Muscle of leg (tissue), 11 donors: Measurements from ENCODE around the gene RPS2. TPM values are rescaled to one million over a fixed set of nuclear protein-coding genes. Genes with fewer than 3 reads are reported as not detected.

ENCODE experiments used
- DNase-seq: peaks from one replicate; pipeline ENCODE4 v3.0.0; 2013
- H3K27ac ChIP-seq: one replicate; pipeline ENCODE4 v1.5.1; 2013; ENCODE audit warnings: mild to moderate bottlenecking, low read length, control low read depth
- H3K27me3 ChIP-seq: one replicate; pipeline ENCODE4 v1.6.1; 2013; ENCODE audit warnings: low read length; ENCODE audit not compliant: control insufficient read depth, insufficient read depth
- H3K36me3 ChIP-seq: one replicate; pipeline ENCODE4 v1.6.1; 2013; ENCODE audit warnings: low read length; ENCODE audit not compliant: control insufficient read depth, insufficient read depth
- H3K4me1 ChIP-seq: one replicate; pipeline ENCODE4 v1.6.1; 2013; ENCODE audit warnings: low read length; ENCODE audit not compliant: control insufficient read depth, insufficient read depth
- H3K4me3 ChIP-seq: one replicate; pipeline ENCODE4 v1.5.1; 2013; ENCODE audit warnings: low read length, control low read depth
- H3K9me3 ChIP-seq: replicated peaks from 2 replicates; pipeline ENCODE4 v1.6.1; 2013; ENCODE audit warnings: low read depth, low read length; ENCODE audit not compliant: control insufficient read depth
- WGBS: methylation state at CpG from one replicate; pipeline ENCODE4 v1.1.5; 2013; ENCODE audit warnings: missing lambda C conversion rate; ENCODE audit not compliant: insufficient coverage; 5-methylcytosine and 5-hydroxymethylcytosine counted together
- polyA plus RNA-seq, 8 donors: library from polyadenylated mRNA; unstranded; fragments of 120-200 nt; gene quantifications; one replicate each; pipeline versions ENCODE4 v1.2.1 to v1.2.3, GENCODE V29; 2013; ENCODE audit warnings: inconsistent platforms in 1 of 8, low replicate concordance in 1 of 8; ENCODE audit not compliant: insufficient read length in 8 of 8, insufficient read depth in 1 of 8
- total RNA-seq: library from RNA; stranded (reverse); fragments of 120-200 nt; gene quantifications from one replicate; pipeline ENCODE4 v1.2.4, GENCODE V29; 2013

RPS2 gene
- total and polyA plus RNA-seq, 9 donors: 2,334 to 3,712 (median 3,453) TPM

DNA sequence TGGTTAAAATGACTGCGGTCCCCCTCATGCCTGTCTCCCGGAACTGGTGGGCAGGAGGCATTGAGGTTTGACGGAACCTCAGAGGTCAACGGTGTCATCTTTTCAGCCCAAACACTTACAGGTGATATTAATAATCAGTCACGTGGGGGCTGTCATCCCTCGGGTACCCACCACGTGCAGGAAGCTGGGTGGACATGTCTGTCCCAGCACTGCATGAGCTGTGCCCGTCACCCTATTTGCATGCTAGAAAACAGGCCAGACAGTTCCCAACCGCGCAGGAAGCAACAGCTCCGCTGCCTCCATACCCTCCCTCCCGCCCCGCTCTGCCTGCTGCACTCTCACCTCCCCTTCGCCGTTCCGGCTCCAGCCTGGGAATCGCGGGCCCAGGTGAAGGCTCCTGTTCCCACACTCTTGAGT lies 26.5 kb upstream of the RPS2 start:
- Histone ChIP-seq H3K9me3 (no peaks in the 10 kb centered on the region), H3K36me3 (peaks cover 14% of the 10 kb centered on the region), H3K27ac (no peak overlapping the region), H3K27me3 (peaks cover 51% of the 10 kb centered on the region), H3K4me3 (no peak overlapping the region), H3K4me1 (peaks cover 32% of the 10 kb centered on the region)
- DNase-seq: no peak
- WGBS: 6% methylated on average over 15 of the region's 18 CpGs

DNA sequence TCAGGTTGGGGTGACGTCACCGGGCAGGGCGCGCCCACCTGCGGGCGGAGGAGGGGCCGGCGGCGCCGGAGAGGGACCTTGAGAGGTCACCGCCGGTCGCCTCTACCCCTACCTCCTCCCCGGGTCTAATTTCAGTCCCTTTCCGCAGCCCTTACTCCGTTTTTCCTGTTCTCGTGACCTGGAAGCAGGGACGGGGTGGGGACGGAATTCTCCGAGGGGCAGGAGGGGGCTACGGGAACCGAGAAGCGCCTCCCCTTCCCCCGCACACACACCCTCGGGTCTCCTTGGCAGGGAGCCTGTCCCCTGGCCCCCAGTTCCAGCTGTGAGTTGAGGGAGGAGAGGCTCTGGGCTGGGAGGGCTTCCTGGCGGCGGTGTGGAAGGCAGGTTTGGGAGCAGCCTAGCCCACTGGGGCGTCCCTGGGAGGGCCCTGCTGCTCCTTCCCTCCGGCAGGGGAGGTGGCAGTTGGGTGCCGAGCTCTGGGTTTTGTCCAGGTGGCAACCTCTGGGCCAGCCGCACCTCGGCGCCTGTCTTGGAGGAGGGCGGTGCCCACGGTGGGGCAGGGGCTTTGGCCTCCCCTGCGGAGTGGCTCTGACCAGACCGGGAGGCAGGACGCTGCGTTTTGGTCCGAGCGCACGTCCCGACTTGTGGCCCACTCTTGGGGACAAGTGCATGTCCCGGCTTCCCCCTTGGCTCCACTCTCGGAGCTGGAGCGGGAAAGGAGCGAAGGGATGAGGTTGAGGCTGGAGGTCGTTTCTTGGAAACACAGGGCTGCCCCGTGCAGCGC lies 25.9 kb upstream of the RPS2 start:
- Histone ChIP-seq H3K27me3 (peaks cover 51% of the 10 kb centered on the region), H3K4me3 (no peak overlapping the region), H3K36me3 (peaks cover 18% of the 10 kb centered on the region), H3K9me3 (no peaks in the 10 kb centered on the region), H3K4me1 (peaks cover 32% of the 10 kb centered on the region), H3K27ac (no peak overlapping the region)
- WGBS: 2% methylated on average over 29 of the region's 50 CpGs
- DNase-seq: no peak

DNA sequence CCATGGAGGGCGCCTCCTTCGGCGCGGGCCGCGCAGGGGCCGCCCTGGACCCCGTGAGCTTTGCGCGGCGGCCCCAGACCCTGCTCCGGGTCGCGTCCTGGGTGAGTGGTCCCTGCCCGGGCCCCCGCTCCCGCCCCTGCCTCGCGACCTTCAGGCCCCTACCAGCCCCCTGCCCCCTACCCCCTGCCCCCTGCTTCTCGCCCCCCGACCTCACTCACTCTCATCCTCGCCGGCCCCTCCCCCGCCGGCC lies 25.4 kb upstream of the RPS2 start:
- no peak overlapping the region for H3K4me3 ChIP-seq
- H3K36me3 ChIP-seq: peaks cover 23% of the 10 kb centered on the region
- DNase-seq: no peak
- WGBS: 2% methylated on average over 9 of the region's 25 CpGs
- H3K27ac ChIP-seq: no peak overlapping the region
- no peaks in the 10 kb centered on the region for H3K9me3 ChIP-seq
- H3K27me3 ChIP-seq: peaks cover 51% of the 10 kb centered on the region
- H3K4me1 ChIP-seq: peaks cover 36% of the 10 kb centered on the region

DNA sequence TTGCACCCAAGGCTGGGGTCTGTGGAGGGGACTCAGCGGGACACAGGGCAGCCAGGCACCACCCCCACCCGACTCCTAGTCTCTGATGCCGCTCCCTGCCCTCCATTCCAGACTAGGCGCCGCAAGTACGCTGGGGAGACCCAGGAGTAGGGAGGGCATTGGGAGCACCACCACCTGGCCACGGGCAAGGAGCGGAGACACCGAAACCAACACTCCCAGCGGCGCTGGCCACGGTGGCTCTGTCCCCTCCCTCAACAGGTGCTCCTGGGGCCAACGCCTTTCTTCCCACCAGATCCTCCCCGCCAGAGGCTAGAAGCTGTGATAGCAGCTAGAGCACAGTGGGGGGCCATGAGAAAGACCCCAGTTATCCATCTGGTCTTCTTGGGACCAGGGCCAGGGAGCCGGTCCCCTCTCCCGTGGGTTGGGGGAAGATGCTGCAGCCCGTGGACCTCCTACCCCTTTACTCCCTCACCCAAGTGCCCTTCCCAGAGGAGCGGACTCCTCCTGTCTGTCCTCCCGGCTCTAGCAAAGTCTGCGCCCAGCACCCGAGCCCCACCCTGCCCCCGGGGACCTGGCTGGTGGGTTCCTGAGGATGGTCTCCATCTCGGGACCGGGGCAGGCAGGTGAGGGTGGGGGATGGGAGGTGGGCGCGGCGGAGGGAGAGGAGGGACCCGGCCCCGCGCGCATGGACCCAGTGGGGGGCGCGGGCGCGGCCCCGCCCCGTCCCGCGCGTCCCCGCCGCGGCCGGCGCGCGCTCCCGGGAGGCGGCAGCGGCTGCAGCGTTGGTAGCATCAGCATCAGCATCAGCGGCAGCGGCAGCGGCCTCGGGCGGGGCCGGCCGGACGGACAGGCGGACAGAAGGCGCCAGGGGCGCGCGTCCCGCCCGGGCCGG lies 24.8 kb upstream of the RPS2 start, which contains the start of gene SYNGR3:
Gene SYNGR3 (plus strand): TSS at position 762 of the 892 bp plus-strand sequence. CDS start 133 bp downstream, outside the sequence.
- Histone ChIP-seq H3K4me1 (peaks cover 42% of the 10 kb centered on the region), H3K9me3 (no peaks in the 10 kb centered on the region), H3K27me3 (peaks cover 51% of the 10 kb centered on the region), H3K36me3 (peaks cover 26% of the 10 kb centered on the region), H3K4me3 (no peak within 1 kb of the TSS), H3K27ac (no peak within 1 kb of the TSS)
- no peak for DNase-seq
- under 1% methylated on average over 48 of the region's 67 CpGs for WGBS

DNA sequence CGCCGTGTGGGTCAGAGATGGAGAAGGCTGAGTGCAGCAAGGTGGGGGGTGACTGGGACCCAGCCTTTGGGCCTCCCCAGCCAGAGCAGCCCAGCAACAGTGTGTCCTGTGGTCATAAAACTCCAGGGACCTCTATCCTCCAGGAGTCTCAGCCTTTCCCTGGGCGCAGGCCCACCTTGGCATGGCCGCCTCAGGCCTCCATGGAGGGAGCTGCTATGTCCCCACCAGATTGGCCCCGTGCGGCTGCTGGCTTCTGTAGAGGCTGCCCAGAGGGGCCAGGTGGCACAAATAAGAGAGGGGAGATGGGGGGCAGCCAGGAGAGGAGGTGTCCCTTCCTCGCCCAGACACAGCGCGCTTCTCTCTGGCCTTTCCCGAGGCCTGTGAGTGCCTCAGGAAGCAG lies 22.6 kb upstream of the RPS2 start:
- Histone ChIP-seq H3K27ac (no peak overlapping the region), H3K4me1 (peaks cover 52% of the 10 kb centered on the region), H3K9me3 (no peaks in the 10 kb centered on the region), H3K27me3 (peaks cover 57% of the 10 kb centered on the region), H3K4me3 (no peak overlapping the region), H3K36me3 (peaks cover 26% of the 10 kb centered on the region)
- no peak for DNase-seq
- 82% methylated on average over 8 of the region's 10 CpGs for WGBS

DNA sequence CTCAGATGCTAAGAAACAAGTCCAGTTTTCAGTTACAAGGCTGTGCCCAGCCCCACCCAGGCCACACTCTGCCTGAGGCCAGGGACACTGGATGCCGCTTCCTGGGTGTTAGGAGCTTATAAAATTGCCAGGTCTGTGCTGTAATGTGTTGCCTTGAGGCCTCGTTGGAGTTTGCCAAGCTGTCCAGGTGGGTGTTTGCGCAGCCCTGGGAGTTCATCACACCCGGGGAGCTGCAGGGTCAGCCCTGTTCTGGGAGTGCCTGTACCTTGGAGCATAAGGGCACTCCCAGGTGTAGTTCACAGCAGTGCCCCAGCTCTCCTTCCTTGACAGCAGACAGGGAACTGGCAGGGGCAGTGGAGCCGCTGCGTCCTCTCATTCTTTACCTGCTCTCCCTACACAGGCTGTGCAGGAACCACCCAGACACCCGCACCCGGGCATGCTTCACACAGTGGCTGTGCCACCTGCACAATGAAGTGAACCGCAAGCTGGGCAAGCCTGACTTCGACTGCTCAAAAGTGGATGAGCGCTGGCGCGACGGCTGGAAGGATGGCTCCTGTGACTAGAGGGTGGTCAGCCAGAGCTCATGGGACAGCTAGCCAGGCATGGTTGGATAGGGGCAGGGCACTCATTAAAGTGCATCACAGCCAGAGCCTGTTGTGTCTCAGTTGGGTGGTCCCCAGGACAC lies 21.0 kb upstream of the RPS2 start:
- Histone ChIP-seq H3K4me3 (no peak overlapping the region), H3K4me1 (peaks cover 55% of the 10 kb centered on the region), H3K27me3 (peaks cover 60% of the 10 kb centered on the region), H3K9me3 (no peaks in the 10 kb centered on the region), H3K36me3 (peaks cover 26% of the 10 kb centered on the region), H3K27ac (no peak overlapping the region)
- 93% methylated on average over 13 of the region's 14 CpGs for WGBS
- DNase-seq: no peak

DNA sequence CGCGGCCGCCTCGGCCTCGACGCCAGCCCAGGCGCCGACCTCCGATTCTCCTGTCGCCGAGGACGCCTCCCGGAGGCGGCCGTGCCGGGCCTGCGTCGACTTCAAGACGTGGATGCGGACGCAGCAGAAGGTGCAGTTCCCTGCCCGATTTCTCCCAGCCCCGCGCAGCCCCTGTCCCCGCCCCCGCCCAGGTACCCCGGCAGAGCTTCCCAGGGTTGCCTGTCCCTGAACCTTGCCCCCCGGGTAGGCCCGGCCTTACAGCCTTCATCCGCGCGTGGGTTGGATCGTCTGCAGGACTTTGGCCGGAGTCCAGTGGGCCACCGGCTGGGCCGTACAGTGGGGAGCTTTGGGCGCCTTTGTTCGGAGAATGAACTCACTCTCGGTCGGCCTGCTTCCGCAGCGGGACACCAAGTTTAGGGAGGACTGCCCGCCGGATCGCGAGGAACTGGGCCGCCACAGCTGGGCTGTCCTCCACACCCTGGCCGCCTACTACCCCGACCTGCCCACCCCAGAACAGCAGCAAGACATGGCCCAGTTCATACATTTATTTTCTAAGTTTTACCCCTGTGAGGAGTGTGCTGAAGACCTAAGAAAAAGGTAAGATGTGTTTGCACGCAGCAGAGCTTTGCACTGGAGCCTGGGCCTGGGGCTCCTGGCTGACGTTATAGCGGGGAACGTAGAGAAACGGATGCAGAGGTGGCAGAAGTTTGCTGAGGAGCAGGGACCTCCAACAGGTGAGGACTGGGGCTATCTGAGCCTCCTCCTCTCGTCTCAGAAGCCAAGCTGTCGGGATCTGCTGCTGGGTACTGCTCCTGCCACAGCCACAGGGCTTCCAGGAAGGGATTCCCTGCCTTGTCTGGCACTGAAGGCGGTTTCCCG lies 20.0 kb upstream of the RPS2 start:
- H3K27ac ChIP-seq: no peak overlapping the region
- peaks cover 26% of the 10 kb centered on the region for H3K36me3 ChIP-seq
- H3K9me3 ChIP-seq: no peaks in the 10 kb centered on the region
- H3K27me3 ChIP-seq: peaks cover 64% of the 10 kb centered on the region
- WGBS: 7% methylated on average over 51 of the region's 58 CpGs
- H3K4me3 ChIP-seq: peak overlapping the region; percentile 64
- H3K4me1 ChIP-seq: peaks cover 60% of the 10 kb centered on the region
- DNase-seq: peak; percentile 43

DNA sequence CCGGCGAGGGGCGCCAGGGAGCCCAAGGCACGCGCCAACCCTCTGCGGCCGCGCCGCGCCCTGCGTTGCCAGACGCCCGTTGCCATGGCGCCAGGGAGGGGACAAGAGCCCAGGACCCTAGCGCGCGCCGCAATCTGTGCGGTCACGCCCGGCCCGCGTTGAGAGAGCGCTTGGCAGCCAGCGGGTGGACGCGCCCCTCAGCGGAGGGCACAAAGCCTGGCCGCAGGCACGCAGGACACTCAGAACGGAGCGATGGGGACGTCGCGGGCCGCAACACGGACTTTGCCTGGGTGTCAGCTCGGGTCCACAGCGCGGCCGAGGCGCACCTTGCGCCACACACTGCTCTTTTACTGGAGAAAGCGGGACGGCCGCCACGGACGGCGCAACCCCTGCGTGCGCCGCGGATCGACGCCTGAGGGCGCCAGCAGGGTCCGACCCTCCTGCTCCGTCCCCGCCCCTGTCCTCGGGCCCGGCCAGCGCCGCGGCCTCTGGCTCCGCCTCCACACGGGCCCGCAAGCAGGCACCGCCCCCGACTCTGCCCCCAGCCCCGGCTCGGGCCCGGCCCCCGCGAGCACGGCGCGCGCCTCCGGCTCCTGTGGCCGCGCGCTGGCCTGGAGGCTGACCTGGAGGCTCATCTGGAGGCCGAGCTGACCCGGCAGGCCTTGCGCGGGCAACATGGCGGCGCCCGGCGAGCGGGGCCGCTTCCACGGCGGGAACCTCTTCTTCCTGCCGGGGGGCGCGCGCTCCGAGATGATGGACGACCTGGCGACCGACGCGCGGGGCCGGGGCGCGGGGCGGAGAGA lies 19.1 kb upstream of the RPS2 start, which contains the start of gene GFER:
Gene GFER (plus strand): TSS at position 650 of the 803 bp plus-strand sequence. CDS start 26 bp downstream, at position 676.
- under 1% methylated on average over 101 of the region's 109 CpGs for WGBS
- DNase-seq: peak; percentile 97
- Histone ChIP-seq H3K9me3 (no peaks in the 10 kb centered on the region), H3K4me3 (peak within 1 kb of the TSS; percentile 64), H3K27me3 (peaks cover 64% of the 10 kb centered on the region), H3K4me1 (peaks cover 56% of the 10 kb centered on the region), H3K27ac (peak within 1 kb of the TSS; percentile 79), H3K36me3 (peaks cover 27% of the 10 kb centered on the region)
